Activated CD4-positive, alpha-beta T cell treated with anti-CD3 and anti-CD28 coated beads for 24 hours (primary cell): ENCODE data around the gene CANX.

Experiments used
- DNase-seq, 2 donors: peaks; one replicate each; pipeline ENCODE4 v3.0.0-alpha.2; 2020; ENCODE audit warnings: low read depth in 2 of 2

Gene CANX

GRCh38 chr5:179777456-179777855, 78.7 kb downstream of the CANX start:
- DNase-seq = no peak

GRCh38 chr5:179777909-179778308, 79.1 kb downstream of the CANX start:
- no peak for DNase-seq

DNA sequence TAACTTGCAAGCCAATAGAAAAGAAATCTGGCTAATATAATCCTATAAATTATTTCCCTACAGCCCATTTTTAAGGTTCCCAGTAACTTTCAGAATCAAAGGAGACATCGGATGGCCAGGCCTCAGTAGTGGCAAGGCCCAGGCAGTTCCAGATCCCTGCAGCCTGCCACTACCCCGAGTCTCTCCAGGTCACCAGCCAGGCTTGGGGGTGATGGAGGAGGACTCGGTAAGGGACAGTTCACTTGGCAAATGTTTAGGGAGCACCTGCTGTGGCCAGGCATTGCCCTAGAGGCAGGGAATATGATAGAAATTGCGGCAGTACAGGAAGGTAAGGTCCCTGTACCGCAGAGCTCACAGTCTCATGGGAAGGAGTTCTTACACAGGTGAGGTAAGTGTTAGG, 79.8 kb downstream of the CANX start:
- no peak for DNase-seq

GRCh38 chr5:179779826-179780225, 81.1 kb downstream of the CANX start:
- DNase-seq = no peak

GRCh38 chr5:179780362-179780761, 81.6 kb downstream of the CANX start:
- no peak for DNase-seq
